ENCODE results near the gene IP6K1. TPM values are rescaled to one million over a fixed set of nuclear protein-coding genes. Genes with fewer than 3 reads are reported as not detected.
"Not testable (repeated sequence)": the region's sequence is repeated elsewhere in the genome, so short reads cannot be mapped to it uniquely, and the experiment has no call there.

IP6K1 gene
- 37.5 TPM for total RNA-seq
- long read RNA-seq, full-length matches to known transcripts: 10 of 49 reads
- long read RNA-seq, partial matches to known transcripts: 9 of 49 reads
- long read RNA-seq, other reads (novel, unspliced or antisense): 30 of 49 reads

DNA sequence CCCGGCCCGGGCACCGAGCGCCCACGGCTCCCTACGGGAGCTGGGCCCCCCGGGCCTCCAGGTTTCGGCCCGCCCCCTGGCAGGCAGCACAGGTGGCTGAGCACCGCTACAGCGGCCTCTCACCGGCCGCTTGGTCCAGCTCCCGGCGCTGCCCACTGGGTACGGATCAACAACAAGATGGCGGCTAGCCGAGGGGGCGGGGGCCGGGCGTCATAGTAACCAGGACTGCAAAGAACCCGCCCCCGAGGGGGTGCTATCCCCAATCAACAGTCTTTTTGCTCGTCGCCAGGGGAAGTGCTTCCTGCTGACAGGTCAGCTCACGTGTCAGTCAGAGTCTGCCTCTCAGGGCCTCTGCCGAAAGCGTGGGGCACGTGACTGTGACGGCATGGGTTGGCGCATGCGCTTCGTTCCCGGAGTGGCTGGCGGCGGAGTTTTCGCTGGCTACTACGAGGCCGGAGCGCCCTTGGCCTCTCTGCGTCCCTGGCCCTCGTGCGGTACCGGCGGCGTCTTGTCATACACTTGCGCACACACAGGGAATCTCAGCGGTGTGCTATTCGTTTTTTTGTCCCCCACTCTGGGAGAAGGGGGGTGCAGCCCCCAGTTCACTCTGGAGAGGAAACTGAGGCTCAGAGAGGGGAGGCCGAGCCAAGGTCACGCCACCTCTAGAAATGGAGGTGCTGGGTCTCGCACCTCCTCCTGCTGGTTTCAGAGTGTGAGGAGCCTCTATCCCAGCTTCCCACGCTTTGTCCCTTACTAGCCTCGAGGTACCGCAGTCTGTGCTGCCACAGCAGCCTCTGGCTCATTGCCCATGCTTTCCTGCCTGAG, at the start of gene IP6K1:
Gene IP6K1 (minus strand): TSS at position 186 of the 825 bp plus-strand sequence. CDS start 38,502 bp downstream, outside the sequence.
- intact Hi-C loops (cut with DNase I): no loop called here
- DNase-seq: peak; percentile 100
- peaks cover 23% of the 10 kb centered on the region for H3K36me3 ChIP-seq
- H3K4me1 ChIP-seq: peaks cover 38% of the 10 kb centered on the region
- TF ChIP-seq, protein P1, sequence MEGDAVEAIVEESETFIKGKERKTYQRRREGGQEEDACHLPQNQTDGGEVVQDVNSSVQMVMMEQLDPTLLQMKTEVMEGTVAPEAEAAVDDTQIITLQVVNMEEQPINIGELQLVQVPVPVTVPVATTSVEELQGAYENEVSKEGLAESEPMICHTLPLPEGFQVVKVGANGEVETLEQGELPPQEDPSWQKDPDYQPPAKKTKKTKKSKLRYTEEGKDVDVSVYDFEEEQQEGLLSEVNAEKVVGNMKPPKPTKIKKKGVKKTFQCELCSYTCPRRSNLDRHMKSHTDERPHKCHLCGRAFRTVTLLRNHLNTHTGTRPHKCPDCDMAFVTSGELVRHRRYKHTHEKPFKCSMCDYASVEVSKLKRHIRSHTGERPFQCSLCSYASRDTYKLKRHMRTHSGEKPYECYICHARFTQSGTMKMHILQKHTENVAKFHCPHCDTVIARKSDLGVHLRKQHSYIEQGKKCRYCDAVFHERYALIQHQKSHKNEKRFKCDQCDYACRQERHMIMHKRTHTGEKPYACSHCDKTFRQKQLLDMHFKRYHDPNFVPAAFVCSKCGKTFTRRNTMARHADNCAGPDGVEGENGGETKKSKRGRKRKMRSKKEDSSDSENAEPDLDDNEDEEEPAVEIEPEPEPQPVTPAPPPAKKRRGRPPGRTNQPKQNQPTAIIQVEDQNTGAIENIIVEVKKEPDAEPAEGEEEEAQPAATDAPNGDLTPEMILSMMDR (IDR thresholded peaks at IDR 0.05): no peak
- H3K9me3 ChIP-seq: no peaks in the 10 kb centered on the region
- ATAC-seq: peak; percentile 99 to 100
- peak within 1 kb of the TSS; percentile 95 for H3K27ac ChIP-seq
- H3K4me3 ChIP-seq: peak within 1 kb of the TSS; percentile 99
- H3K27me3 ChIP-seq (ENCODE audit: low read depth): no peaks in the 10 kb centered on the region

DNA sequence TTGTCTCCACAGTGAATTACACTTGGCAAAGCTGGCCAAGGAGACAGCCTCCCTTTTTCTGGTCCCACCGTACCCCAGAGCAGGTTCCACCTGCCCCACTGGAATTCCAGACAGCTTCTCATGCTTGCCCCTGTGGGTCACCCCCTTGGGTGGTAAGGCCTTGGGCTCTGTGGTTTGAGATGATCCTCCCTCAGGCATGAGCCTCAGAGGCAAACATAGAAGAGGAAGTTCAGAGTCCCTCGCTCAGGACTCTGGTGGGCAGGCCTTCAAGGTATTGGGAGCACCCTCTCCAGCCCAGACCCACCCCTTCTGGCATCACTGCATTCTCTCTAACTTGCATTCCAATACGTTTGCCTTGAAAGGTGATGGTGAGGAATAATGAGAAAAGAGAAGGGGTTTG, 45.0 kb upstream of the IP6K1 start:
- Histone ChIP-seq H3K27me3 (ENCODE audit: low read depth) (no peaks in the 10 kb centered on the region), H3K27ac (no peak overlapping the region), H3K9me3 (no peaks in the 10 kb centered on the region), H3K4me3 (no peak overlapping the region), H3K4me1 (no peaks in the 10 kb centered on the region), H3K36me3 (no peaks in the 10 kb centered on the region)
- ATAC-seq (no peak), DNase-seq (no peak)
- TF ChIP-seq, protein P1 (IDR thresholded peaks at IDR 0.05): no peak
- intact Hi-C loops (cut with DNase I): no loop called here

DNA sequence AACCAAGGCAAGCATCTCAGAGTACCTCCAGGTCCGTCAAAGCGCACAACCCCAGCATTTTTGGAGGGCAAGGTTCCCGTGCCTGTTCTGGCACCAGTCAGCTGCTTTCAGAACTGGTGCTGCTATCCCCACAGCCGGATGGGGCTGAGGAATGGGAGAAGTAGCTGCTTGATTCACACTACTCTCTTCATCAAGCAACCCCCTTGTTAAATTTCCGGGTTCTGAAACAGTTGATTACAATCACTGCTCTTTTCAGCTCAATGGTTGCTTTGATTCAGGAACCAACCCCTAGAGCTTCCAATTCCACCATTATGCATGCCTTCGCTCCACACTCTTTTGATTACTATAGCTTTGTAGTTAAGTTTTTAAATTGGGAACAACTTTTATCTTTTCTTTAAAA, 39.7 kb upstream of the IP6K1 start:
- Histone ChIP-seq H3K36me3 (no peaks in the 10 kb centered on the region), H3K4me3 (no peak overlapping the region), H3K9me3 (no peaks in the 10 kb centered on the region), H3K4me1 (no peaks in the 10 kb centered on the region), H3K27me3 (ENCODE audit: low read depth) (no peaks in the 10 kb centered on the region), H3K27ac (no peak overlapping the region)
- ATAC-seq: no peak
- no peak for DNase-seq
- intact Hi-C loops (cut with DNase I): no loop called here
- TF ChIP-seq, protein P1 (IDR thresholded peaks at IDR 0.05): no peak

DNA sequence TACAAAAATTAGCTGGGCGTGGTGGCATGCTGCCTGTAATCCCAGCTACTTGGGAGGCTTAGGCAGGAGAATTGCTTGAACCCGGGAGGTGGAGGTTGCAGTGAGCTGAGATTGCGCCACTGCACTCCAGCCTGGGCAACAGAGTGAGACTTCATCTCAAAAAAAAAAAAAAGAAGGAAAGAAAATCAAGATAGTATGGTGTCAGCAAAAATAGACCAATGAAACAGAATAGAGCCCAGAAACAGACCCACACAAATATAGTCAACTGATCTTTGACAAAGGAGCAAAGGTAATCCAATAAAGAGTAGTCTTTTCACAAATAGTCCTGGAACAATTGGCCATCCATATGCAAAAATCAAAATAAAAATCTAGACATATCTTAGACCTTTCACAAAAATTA, 36.8 kb upstream of the IP6K1 start:
- H3K4me1 ChIP-seq; H3K9me3 ChIP-seq; H3K36me3 ChIP-seq; DNase-seq; H3K4me3 ChIP-seq; intact Hi-C loops (cut with DNase I); ATAC-seq; H3K27me3 ChIP-seq (ENCODE audit: low read depth); H3K27ac ChIP-seq: not testable (repeated sequence)

DNA sequence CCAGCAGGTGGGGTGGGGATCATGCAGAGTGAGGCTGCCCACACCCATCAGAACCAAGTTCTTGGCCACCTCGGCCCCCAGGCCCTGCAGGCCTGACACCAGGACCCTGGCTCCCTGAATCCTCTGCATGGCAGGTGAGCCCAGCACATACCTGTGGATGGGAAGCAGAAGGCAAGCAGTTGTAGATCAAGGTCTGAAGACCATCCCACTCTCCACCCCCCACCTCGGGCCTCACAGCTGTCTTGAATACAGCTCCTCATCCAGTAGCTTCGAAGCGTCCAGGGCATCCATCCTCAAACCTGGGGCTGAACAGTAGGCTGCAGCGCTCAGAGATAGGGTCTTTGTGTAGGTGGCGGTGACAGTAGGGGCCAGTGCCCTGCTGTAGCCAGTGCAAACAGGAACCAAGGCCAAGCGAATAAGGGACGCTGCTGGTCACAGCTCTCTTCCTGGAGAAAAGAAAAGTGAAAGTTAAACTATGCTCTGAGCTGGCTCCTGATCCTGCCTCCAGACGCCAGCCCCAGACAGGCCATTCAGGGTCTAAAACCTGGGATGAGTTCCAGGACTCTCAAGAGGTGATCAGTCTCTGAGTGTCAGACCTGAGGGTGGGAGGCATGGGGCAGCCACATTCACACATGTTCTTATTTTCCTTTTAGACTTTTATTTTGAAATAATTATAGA, 27.3 kb upstream of the IP6K1 start, which contains the start of gene UBA7:
Gene UBA7 (minus strand): TSS at position 457 of the 678 bp plus-strand sequence. CDS start 166 bp downstream, at position 291.
- Histone ChIP-seq H3K27ac (peak within 1 kb of the TSS; percentile 90), H3K4me1 (peaks cover 40% of the 10 kb centered on the region), H3K9me3 (no peaks in the 10 kb centered on the region), H3K36me3 (peaks cover 40% of the 10 kb centered on the region), H3K27me3 (ENCODE audit: low read depth) (no peaks in the 10 kb centered on the region), H3K4me3 (peak within 1 kb of the TSS; percentile 67)
- DNase-seq (peak; percentile 71), ATAC-seq (peak; percentile 91 to 94)
- intact Hi-C loops (cut with DNase I): no loop called here
- TF ChIP-seq, protein P1 (IDR thresholded peaks at IDR 0.05): no peak

Measured in lower lobe of right lung (tissue), 2 donors.